ENCODE results near the gene RSU1.

DNA sequence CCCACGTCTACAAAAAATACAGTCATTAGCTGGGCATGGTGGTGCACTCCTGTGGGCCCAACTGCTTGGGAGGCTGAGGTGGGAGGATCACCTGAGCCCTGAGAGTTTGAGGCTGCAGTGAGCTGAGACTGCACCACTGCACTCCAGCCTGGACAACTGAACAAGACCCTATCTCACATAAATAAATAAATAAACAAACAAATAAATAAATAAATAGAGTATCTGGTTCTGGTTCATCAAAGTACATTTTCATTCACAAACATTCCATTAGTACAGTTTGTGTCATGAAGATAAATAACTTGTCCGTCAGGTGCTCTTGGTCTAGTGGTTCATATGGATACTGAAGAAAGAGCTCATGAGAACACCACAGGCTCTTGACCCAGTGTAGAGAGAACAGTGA, 96.4 kb downstream of the RSU1 start:
- TF ChIP-seq, protein P1, sequence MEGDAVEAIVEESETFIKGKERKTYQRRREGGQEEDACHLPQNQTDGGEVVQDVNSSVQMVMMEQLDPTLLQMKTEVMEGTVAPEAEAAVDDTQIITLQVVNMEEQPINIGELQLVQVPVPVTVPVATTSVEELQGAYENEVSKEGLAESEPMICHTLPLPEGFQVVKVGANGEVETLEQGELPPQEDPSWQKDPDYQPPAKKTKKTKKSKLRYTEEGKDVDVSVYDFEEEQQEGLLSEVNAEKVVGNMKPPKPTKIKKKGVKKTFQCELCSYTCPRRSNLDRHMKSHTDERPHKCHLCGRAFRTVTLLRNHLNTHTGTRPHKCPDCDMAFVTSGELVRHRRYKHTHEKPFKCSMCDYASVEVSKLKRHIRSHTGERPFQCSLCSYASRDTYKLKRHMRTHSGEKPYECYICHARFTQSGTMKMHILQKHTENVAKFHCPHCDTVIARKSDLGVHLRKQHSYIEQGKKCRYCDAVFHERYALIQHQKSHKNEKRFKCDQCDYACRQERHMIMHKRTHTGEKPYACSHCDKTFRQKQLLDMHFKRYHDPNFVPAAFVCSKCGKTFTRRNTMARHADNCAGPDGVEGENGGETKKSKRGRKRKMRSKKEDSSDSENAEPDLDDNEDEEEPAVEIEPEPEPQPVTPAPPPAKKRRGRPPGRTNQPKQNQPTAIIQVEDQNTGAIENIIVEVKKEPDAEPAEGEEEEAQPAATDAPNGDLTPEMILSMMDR (optimal IDR thresholded peaks at IDR 0.05 in 1 of 3, IDR thresholded peaks at IDR 0.05 in 1 of 3, conservative IDR thresholded peaks at IDR 0.05 in 1 of 3; ENCODE audit: extremely low read depth in 1 of 3, insufficient read depth in 2 of 3, low read length in 3 of 3): no peak
- TF ChIP-seq EZH2 (IDR thresholded peaks at IDR 0.05; ENCODE audit: low read length): no peak
